Measurements from ENCODE around the gene WDR72. TPM values are rescaled to one million over a fixed set of nuclear protein-coding genes. Genes with fewer than 3 reads are reported as not detected.

The WDR72 gene
- total and polyA plus RNA-seq, 2 donors (not counting 1 experiment from before 2014, with no cell fraction given), result not detected

GRCh38 chr15:53512029-53512428 lies 247.4 kb downstream of the WDR72 start:
- Histone ChIP-seq H4K20me1 (ENCODE audit: control insufficient read depth, insufficient read depth, low read length, poor library complexity, severe bottlenecking) (no peaks in the 10 kb centered on the region), H3K27me3 (replicated peaks in 1 of 4; ENCODE audit: control extremely low read depth in 1 of 4, control insufficient read depth in 3 of 4, insufficient read depth in 4 of 4, low read length in 3 of 4) (no peaks in the 10 kb centered on the region), H3K79me2 (ENCODE audit: control insufficient read depth, insufficient read depth, low read length) (no peaks in the 10 kb centered on the region), H3K36me3 (replicated peaks in 1 of 2; ENCODE audit: control extremely low read depth in 1 of 2, control insufficient read depth in 1 of 2, extremely low read depth in 1 of 2, insufficient read depth in 2 of 2, low read length in 1 of 2) (no peaks in the 10 kb centered on the region), H3K4me2 (replicated peaks; ENCODE audit: low read depth, low read length, poor library complexity, severe bottlenecking) (no peak overlapping the region), H2AFZ (ENCODE audit: insufficient read depth, low read depth, low read length, poor library complexity, severe bottlenecking) (no peak overlapping the region), H3K9me3 (ENCODE audit: control extremely low read depth in 1 of 3, control insufficient read depth in 2 of 3, insufficient read depth in 1 of 3, low read length in 2 of 3) (no peaks in the 10 kb centered on the region), H3K4me1 (ENCODE audit: control insufficient read depth in 2 of 2, insufficient read depth in 2 of 2, low read length in 2 of 2) (no peaks in the 10 kb centered on the region), H3K4me3 (ENCODE audit: control extremely low read depth in 1 of 5, extremely low read depth in 1 of 5, insufficient read depth in 1 of 5, low read depth in 2 of 5, low read length in 4 of 5) (no peak overlapping the region), H3K9ac (ENCODE audit: low read length) (no peak overlapping the region), H3K27ac (ENCODE audit: low read length in 2 of 2) (no peak overlapping the region)
- TF ChIP-seq CTCF (IDR thresholded peaks at IDR 0.05), result no peak
- no peak for TF ChIP-seq EZH2 (IDR thresholded peaks at IDR 0.05; ENCODE audit: borderline replicate concordance, insufficient read depth, low read depth, low read length, poor library complexity, severe bottlenecking)
- CTCF ChIA-PET, result no interaction called here
- no peaks in the 10 kb centered on the region for H3K4me1 Mint-ChIP-seq
- H3K27ac Mint-ChIP-seq, result no peak overlapping the region
- H3K27me3 Mint-ChIP-seq, result no peaks in the 10 kb centered on the region
- ATAC-seq (ENCODE audit: low read depth) (no peak), DNase-seq (no peak)
- H3K4me3 Mint-ChIP-seq, result no peak overlapping the region
- WGBS (ENCODE audit: insufficient coverage), result no CpG with 5 or more reads among the region's 2 CpGs
- no peaks in the 10 kb centered on the region for H3K9me3 Mint-ChIP-seq (ENCODE audit: insufficient read depth)
- intact Hi-C loops (cut with micrococcal nuclease), result no loop called here
- POLR2A ChIA-PET, result no interaction called here

GRCh38 chr15:53511175-53511574 lies 248.3 kb downstream of the WDR72 start:
- no peaks in the 10 kb centered on the region for H3K9me3 Mint-ChIP-seq (ENCODE audit: insufficient read depth)
- no peak for ATAC-seq (ENCODE audit: low read depth)
- H3K27me3 Mint-ChIP-seq, result no peaks in the 10 kb centered on the region
- Histone ChIP-seq H4K20me1 (ENCODE audit: control insufficient read depth, insufficient read depth, low read length, poor library complexity, severe bottlenecking) (no peaks in the 10 kb centered on the region), H3K4me2 (replicated peaks; ENCODE audit: low read depth, low read length, poor library complexity, severe bottlenecking) (no peak overlapping the region), H3K79me2 (ENCODE audit: control insufficient read depth, insufficient read depth, low read length) (no peaks in the 10 kb centered on the region), H3K27me3 (replicated peaks in 1 of 4; ENCODE audit: control extremely low read depth in 1 of 4, control insufficient read depth in 3 of 4, insufficient read depth in 4 of 4, low read length in 3 of 4) (no peaks in the 10 kb centered on the region), H3K27ac (ENCODE audit: low read length in 2 of 2) (no peak overlapping the region), H3K4me1 (ENCODE audit: control insufficient read depth in 2 of 2, insufficient read depth in 2 of 2, low read length in 2 of 2) (no peaks in the 10 kb centered on the region), H2AFZ (ENCODE audit: insufficient read depth, low read depth, low read length, poor library complexity, severe bottlenecking) (no peak overlapping the region), H3K9ac (ENCODE audit: low read length) (no peak overlapping the region), H3K9me3 (ENCODE audit: control extremely low read depth in 1 of 3, control insufficient read depth in 2 of 3, insufficient read depth in 1 of 3, low read length in 2 of 3) (no peaks in the 10 kb centered on the region), H3K4me3 (ENCODE audit: control extremely low read depth in 1 of 5, extremely low read depth in 1 of 5, insufficient read depth in 1 of 5, low read depth in 2 of 5, low read length in 4 of 5) (no peak overlapping the region), H3K36me3 (replicated peaks in 1 of 2; ENCODE audit: control extremely low read depth in 1 of 2, control insufficient read depth in 1 of 2, extremely low read depth in 1 of 2, insufficient read depth in 2 of 2, low read length in 1 of 2) (no peaks in the 10 kb centered on the region)
- no peak overlapping the region for H3K27ac Mint-ChIP-seq
- CTCF ChIA-PET, result no interaction called here
- DNase-seq, result no peak
- TF ChIP-seq CTCF (IDR thresholded peaks at IDR 0.05) (no peak), EZH2 (IDR thresholded peaks at IDR 0.05; ENCODE audit: borderline replicate concordance, insufficient read depth, low read depth, low read length, poor library complexity, severe bottlenecking) (no peak)
- no peak overlapping the region for H3K4me3 Mint-ChIP-seq
- H3K4me1 Mint-ChIP-seq, result no peaks in the 10 kb centered on the region
- intact Hi-C loops (cut with micrococcal nuclease), result no loop called here
- POLR2A ChIA-PET, result no interaction called here

Data from B cell (primary cell).